Smooth muscle cell (in vitro differentiated cells): ENCODE measurements around the gene GATC. TPM values are rescaled to one million over a fixed set of nuclear protein-coding genes. Genes with fewer than 3 reads are reported as not detected.

Source experiments
- DNase-seq: peaks from one replicate; lab custom pipeline; 2025; ENCODE audit not compliant: unreplicated experiment; lab: John Stamatoyannopoulos, UW
- H2AFZ ChIP-seq: fragments of 200-600 bp; sonication (generic); 2 replicates; pipeline ENCODE4 v1.6.0; 2016; ENCODE audit warnings: antibody characterized with exemption, low read depth, mild to moderate bottlenecking
- H3F3A ChIP-seq: fragments of 200-600 bp; sonication (generic); 2 replicates; pipeline ENCODE4 v1.6.0; 2017; ENCODE audit warnings: antibody characterized with exemption, low read depth
- H3K27ac ChIP-seq: fragments of 200-600 bp; sonication (generic); 2 replicates; pipeline ENCODE4 v1.5.1; 2016; ENCODE audit warnings: low read depth, mild to moderate bottlenecking
- H3K27me3 ChIP-seq: fragments of 200-600 bp; sonication (generic); 2 replicates; pipeline ENCODE4 v1.6.1; 2016; ENCODE audit warnings: low read depth, mild to moderate bottlenecking
- H3K36me3 ChIP-seq: fragments of 200-600 bp; sonication (generic); 2 replicates; pipeline ENCODE4 v1.5.1; 2016; ENCODE audit warnings: low read depth
- H3K4me1 ChIP-seq: fragments of 200-600 bp; sonication (generic); 2 replicates; pipeline ENCODE4 v1.5.1; 2016; ENCODE audit warnings: low read depth
- H3K4me2 ChIP-seq: fragments of 200-600 bp; sonication (generic); 2 replicates; pipeline ENCODE4 v1.6.0; 2016; ENCODE audit warnings: mild to moderate bottlenecking
- H3K4me3 ChIP-seq: fragments of 200-600 bp; sonication (generic); 2 replicates; pipeline ENCODE4 v1.5.1; 2016; ENCODE audit warnings: mild to moderate bottlenecking
- H3K79me2 ChIP-seq: fragments of 200-600 bp; sonication (generic); 2 replicates; pipeline ENCODE4 v1.6.0; 2016; ENCODE audit warnings: low read depth, mild to moderate bottlenecking
- H3K9ac ChIP-seq: fragments of 200-600 bp; sonication (generic); 2 replicates; pipeline ENCODE4 v1.6.0; 2016; ENCODE audit warnings: low read depth
- H3K9me3 ChIP-seq: fragments of 200-600 bp; sonication (generic); replicated peaks from 2 replicates; pipeline ENCODE4 v1.5.1; 2016; ENCODE audit warnings: low read depth
- H4K20me1 ChIP-seq: fragments of 200-600 bp; sonication (generic); 2 replicates; pipeline ENCODE4 v1.6.0; 2016; ENCODE audit warnings: low read depth
- WGBS: methylation state at CpG from one replicate; pipeline ENCODE4 v1.1.7; 2016; ENCODE audit warnings: low lambda C conversion rate; 5-methylcytosine and 5-hydroxymethylcytosine counted together
- polyA plus RNA-seq: library from polyadenylated mRNA; unstranded; fragments of >200 nt; fragmentation: Nextera tagmentation; extraction: Ambion mirVana; gene quantifications from 2 replicates; pipeline ENCODE4 v1.2.1, GENCODE V29; 2016
- total RNA-seq: library from RNA; depleted of rRNA; stranded (reverse); fragments of >200 nt; gene quantifications from 2 replicates; pipeline ENCODE4 v1.2.3, GENCODE V29; 2014
- TF ChIP-seq, protein P1 (sequence below): fragments of 200-600 bp; sonication (generic); IDR thresholded peaks from 2 replicates; pipeline ENCODE4 v1.5.1; 2017; ENCODE audit warnings: borderline replicate concordance, mild to moderate bottlenecking, antibody characterized with exemption; ENCODE audit not compliant: insufficient read depth, poor library complexity, severe bottlenecking

Gene GATC
- total and polyA plus RNA-seq, 2 experiments from 2014 or later, result 10.3 to 22.2 TPM

DNA sequence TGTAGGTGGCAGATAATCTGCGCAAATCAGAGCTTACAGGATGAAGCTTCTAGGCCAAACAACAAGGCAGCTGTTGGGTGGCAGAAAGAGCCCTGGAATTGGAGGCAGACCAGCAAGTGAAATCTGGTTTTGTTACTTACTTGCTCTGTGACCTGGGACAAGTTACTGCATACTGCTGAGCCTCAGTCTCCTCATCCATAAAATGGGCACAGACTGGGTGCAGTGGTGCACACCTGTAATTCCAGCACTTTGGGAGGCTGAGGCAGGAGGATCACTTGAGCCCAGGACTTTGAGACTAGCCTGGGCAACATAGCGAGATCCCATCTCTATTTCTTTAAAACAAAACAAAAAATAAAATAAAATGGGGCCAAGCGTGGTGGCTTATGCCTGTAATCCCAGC is 39.7 kb upstream of the GATC start:
- Histone ChIP-seq H4K20me1 (no peaks in the 10 kb centered on the region), H3K36me3 (no peaks in the 10 kb centered on the region), H3K4me2 (no peak overlapping the region), H3K9me3 (no peaks in the 10 kb centered on the region), H3K4me1 (peaks cover 8% of the 10 kb centered on the region), H3K9ac (no peak overlapping the region), H3F3A (no peaks in the 10 kb centered on the region), H3K4me3 (no peak overlapping the region), H3K27ac (no peak overlapping the region), H2AFZ (no peak overlapping the region), H3K27me3 (no peaks in the 10 kb centered on the region), H3K79me2 (no peaks in the 10 kb centered on the region)
- 95% methylated on average over 3 of the region's 3 CpGs for WGBS
- TF ChIP-seq, protein P1, sequence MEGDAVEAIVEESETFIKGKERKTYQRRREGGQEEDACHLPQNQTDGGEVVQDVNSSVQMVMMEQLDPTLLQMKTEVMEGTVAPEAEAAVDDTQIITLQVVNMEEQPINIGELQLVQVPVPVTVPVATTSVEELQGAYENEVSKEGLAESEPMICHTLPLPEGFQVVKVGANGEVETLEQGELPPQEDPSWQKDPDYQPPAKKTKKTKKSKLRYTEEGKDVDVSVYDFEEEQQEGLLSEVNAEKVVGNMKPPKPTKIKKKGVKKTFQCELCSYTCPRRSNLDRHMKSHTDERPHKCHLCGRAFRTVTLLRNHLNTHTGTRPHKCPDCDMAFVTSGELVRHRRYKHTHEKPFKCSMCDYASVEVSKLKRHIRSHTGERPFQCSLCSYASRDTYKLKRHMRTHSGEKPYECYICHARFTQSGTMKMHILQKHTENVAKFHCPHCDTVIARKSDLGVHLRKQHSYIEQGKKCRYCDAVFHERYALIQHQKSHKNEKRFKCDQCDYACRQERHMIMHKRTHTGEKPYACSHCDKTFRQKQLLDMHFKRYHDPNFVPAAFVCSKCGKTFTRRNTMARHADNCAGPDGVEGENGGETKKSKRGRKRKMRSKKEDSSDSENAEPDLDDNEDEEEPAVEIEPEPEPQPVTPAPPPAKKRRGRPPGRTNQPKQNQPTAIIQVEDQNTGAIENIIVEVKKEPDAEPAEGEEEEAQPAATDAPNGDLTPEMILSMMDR, result no peak
- DNase-seq, result no peak

DNA sequence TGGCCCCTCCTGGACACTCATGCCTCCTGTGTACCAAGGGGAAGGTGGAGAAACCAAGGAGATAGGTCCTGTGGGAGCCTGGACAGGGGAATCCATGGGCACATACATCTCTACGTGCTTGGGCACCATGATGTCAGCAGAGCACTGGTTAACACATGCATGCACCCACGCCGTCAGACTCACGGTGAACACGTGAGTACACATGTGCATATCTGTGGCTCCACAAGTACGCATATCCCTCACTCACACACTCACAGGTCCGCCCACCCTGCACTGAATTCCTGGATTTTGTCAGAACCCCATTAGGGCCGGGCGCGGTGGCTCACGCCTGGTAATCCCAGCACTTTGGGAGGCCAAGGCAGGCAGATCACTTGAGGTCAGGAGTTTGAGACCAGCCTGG is 37.5 kb upstream of the GATC start:
- H3K4me1 ChIP-seq, result peaks cover 10% of the 10 kb centered on the region
- no peak overlapping the region for H3K27ac ChIP-seq
- H4K20me1 ChIP-seq, result no peaks in the 10 kb centered on the region
- TF ChIP-seq, protein P1, result no peak
- H3K4me2 ChIP-seq, result no peak overlapping the region
- no peak overlapping the region for H3K9ac ChIP-seq
- no peaks in the 10 kb centered on the region for H3K9me3 ChIP-seq
- H3K36me3 ChIP-seq, result no peaks in the 10 kb centered on the region
- H2AFZ ChIP-seq, result no peak overlapping the region
- H3F3A ChIP-seq, result no peaks in the 10 kb centered on the region
- H3K79me2 ChIP-seq, result no peaks in the 10 kb centered on the region
- H3K4me3 ChIP-seq, result no peak overlapping the region
- no peaks in the 10 kb centered on the region for H3K27me3 ChIP-seq
- 95% methylated on average over 11 of the region's 11 CpGs for WGBS
- DNase-seq, result no peak

DNA sequence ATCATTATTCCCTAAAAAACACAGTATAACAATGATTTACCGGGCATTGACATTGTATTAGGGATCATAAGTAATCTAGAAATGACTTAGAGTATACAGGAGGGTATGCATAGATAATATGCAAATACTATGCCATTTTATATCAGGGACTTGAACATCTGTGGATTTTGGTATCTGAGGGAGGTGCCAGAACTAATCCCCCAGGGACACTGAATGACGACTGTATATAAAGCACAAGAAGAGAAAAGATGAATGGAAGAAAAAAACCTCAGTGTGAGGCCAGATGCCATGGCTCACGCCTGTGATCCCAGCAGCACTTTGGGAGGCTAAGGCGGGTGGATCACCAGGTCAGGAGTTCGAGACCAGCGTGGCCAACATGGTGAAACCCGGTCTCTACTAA is 33.8 kb upstream of the GATC start:
- Histone ChIP-seq H3K4me3 (no peak overlapping the region), H3K27ac (no peak overlapping the region), H3K36me3 (no peaks in the 10 kb centered on the region), H3K4me2 (no peak overlapping the region), H3K79me2 (no peaks in the 10 kb centered on the region), H4K20me1 (no peaks in the 10 kb centered on the region), H3K9me3 (no peaks in the 10 kb centered on the region), H2AFZ (no peak overlapping the region), H3F3A (no peaks in the 10 kb centered on the region), H3K9ac (no peak overlapping the region), H3K27me3 (no peaks in the 10 kb centered on the region), H3K4me1 (peaks cover 11% of the 10 kb centered on the region)
- WGBS, result 85% methylated on average over 7 of the region's 7 CpGs
- DNase-seq, result no peak
- TF ChIP-seq, protein P1, result no peak

DNA sequence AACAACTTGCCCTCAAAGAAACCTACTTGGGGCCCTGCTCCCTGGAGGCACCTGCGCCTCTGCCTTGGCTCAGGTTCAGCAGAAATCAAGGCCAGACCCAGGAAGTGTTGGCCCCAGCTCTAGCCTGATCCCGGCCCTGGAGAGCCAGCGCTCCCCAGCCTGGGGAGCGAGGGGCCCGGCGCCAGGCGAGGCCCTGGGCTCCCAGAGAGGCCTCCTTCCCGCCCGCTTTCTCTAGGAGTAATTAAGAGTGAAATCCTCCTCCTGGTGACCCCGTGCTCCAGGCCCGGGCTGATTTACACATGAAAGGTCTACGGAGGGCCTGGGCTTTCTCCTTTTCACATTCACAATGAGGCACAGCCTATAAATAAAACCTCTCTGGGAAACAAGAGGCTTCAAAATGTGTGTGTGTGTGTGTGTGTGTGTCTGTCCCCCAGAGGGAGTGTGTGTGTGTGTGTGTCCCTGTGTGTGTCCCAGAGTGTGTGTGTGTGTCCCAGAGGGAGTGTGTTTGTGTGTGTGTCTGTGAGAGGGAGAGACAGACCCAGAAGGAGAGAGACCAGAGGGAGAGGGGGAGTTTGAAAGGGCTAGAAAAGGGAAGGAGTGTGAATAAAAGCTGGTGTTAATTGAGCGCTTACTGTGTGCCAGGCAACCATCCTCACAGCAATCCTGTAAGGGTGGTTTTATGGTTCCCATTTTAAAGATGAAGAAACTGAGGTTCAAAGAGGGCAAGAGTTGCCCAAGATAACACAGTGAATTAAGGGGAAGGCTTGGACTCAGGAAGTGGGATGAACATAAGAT is 32.1 kb upstream of the GATC start:
- Histone ChIP-seq H3K4me2 (no peak overlapping the region), H3K36me3 (no peaks in the 10 kb centered on the region), H3F3A (no peaks in the 10 kb centered on the region), H3K27me3 (no peaks in the 10 kb centered on the region), H3K27ac (no peak overlapping the region), H3K4me1 (peaks cover 11% of the 10 kb centered on the region), H3K9me3 (no peaks in the 10 kb centered on the region), H4K20me1 (no peaks in the 10 kb centered on the region), H2AFZ (peak overlapping the region; percentile 79), H3K9ac (no peak overlapping the region), H3K4me3 (no peak overlapping the region), H3K79me2 (no peaks in the 10 kb centered on the region)
- no peak for DNase-seq
- WGBS, result 25% methylated on average over 13 of the region's 13 CpGs
- TF ChIP-seq, protein P1, result no peak
